ENCODE data around the gene YDJC. TPM values are rescaled to one million over a fixed set of nuclear protein-coding genes. Genes with fewer than 3 reads are reported as not detected.

The YDJC gene
- total and polyA plus RNA-seq, 9 of the 15 experiments (the other 6 are each of a cell fraction or from before 2014, with no cell fraction given): 13.5 to 871 (median 164) TPM

- TF ChIP-seq ZBTB12 (CRISPR knock-in tag; IDR thresholded peaks at IDR 0.05): no peak
- no peak for TF ChIP-seq ILF3 (IDR thresholded peaks at IDR 0.05; ENCODE audit: borderline replicate concordance)
- 0 out of 2 replicates have a peak, but pooled peaks have one; percentile 51 for TF ChIP-seq ZNF277 (CRISPR knock-in tag; IDR thresholded peaks at IDR 0.05; ENCODE audit: borderline replicate concordance)
- no peak for TF ChIP-seq BCL6 (CRISPR knock-in tag; IDR thresholded peaks at IDR 0.05)
- peak; percentile 25; the same call in 1 of the 2 replicates for TF ChIP-seq USF2 (CRISPR knock-in tag; IDR thresholded peaks at IDR 0.05)
- no peak for TF ChIP-seq GTF2E2 (tag; IDR thresholded peaks at IDR 0.05)
- no peak for TF ChIP-seq ZNF324 (CRISPR knock-in tag; IDR thresholded peaks at IDR 0.05)
- TF ChIP-seq ZNF282 (CRISPR knock-in tag; IDR thresholded peaks at IDR 0.05): no peak; the same call in 1 of the 2 replicates
- no peak for TF ChIP-seq RBM14 (IDR thresholded peaks at IDR 0.05; ENCODE audit: borderline replicate concordance, insufficient read depth, low read depth, low read length)
- peak; percentile 80 for TF ChIP-seq ATF4 (CRISPR knock-in tag; IDR thresholded peaks at IDR 0.05)
- peak; percentile 49; the same call in 1 of the 2 replicates for TF ChIP-seq ZBTB33 (CRISPR knock-in tag; IDR thresholded peaks at IDR 0.05)
- no peak for TF ChIP-seq ZNF239 (CRISPR knock-in tag; IDR thresholded peaks at IDR 0.05)
- TF ChIP-seq MAX (CRISPR knock-in tag; IDR thresholded peaks at IDR 0.05): 0 out of 2 replicates have a peak, but pooled peaks have one; percentile 10
- peak; percentile 33 for TF ChIP-seq WHSC1 (IDR thresholded peaks at IDR 0.05; ENCODE audit: low read length)
- no peak for TF ChIP-seq KLF6 (CRISPR knock-in tag; IDR thresholded peaks at IDR 0.05; ENCODE audit: borderline replicate concordance)
- no peak for TF ChIP-seq MTA1 (IDR thresholded peaks at IDR 0.05; ENCODE audit: borderline replicate concordance)
- TF ChIP-seq NEUROD1 (IDR thresholded peaks at IDR 0.05; ENCODE audit: borderline replicate concordance, low read depth, low read length, partially characterized antibody): no peak
- TF ChIP-seq FOXA3 (CRISPR knock-in tag; conservative IDR thresholded peaks at IDR 0.05 in 1 of 2, IDR thresholded peaks at IDR 0.05 in 1 of 2): peak in 1 of 2 experiments; percentile 81; a peak in 2 of 4 replicates
- TF ChIP-seq ZKSCAN1 (IDR thresholded peaks at IDR 0.05; ENCODE audit: low read depth, low read length): no peak
Measured at GRCh38 chr22:21582801-21583740, 46.8 kb downstream of the YDJC start (continued).

Measured in K562 (cell line).